GM18951 (cell line): Measurements from ENCODE around the gene EDARADD.
"Not testable (repeated sequence)": the region's sequence is repeated elsewhere in the genome, so short reads cannot be mapped to it uniquely, and the experiment has no call there.

ENCODE experiments used
- POLR2A ChIP-seq: IDR thresholded peaks from 4 replicates; pipeline ENCODE4 v1.6.1; 2011; ENCODE audit warnings: mild to moderate bottlenecking; ENCODE audit not compliant: insufficient read length, insufficient read depth; ENCODE audit errors: extremely low read depth
- in situ Hi-C: fragments of 300-500 bp; cut with MboI; formaldehyde crosslinking; loops from one replicate; pipeline ENCODE4 v1.12.0; 2022; ENCODE audit warnings: low sequenced_read_pairs, mixed read lengths, inconsistent platforms; ENCODE audit not compliant: unreplicated experiment

Gene EDARADD

DNA sequence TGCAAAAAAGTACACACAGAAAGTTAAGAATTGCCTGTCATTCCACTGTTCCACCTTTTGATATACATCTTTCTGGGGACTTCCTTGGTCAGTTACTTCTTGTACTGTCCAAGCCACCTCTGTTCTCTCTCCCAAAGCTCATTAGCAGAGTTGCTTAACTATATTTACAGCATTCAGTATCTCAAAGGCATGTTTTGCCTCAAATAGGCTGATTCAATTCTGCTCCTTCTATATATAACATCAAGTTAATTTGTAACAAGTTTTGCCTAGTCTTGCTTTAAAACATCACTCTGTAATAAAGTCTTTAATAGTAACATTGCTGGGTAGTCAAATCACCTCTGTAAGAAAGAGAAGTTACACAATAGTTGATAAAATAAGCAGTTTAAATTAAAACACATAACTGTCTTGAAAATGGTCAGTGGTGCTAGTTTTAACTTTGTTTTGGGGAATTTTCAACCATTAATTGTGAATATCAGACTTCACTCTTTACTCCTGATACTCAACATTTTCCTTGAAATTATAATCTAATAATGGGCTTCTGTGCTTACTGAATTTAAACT is 35.7 kb downstream of the EDARADD start:
- in situ Hi-C loops: no loop called here
- TF ChIP-seq POLR2A: no peak

GRCh38 chr1:236433819-236434315 is 39.8 kb downstream of the EDARADD start:
- TF ChIP-seq POLR2A: no peak
- in situ Hi-C loops: no loop called here

DNA sequence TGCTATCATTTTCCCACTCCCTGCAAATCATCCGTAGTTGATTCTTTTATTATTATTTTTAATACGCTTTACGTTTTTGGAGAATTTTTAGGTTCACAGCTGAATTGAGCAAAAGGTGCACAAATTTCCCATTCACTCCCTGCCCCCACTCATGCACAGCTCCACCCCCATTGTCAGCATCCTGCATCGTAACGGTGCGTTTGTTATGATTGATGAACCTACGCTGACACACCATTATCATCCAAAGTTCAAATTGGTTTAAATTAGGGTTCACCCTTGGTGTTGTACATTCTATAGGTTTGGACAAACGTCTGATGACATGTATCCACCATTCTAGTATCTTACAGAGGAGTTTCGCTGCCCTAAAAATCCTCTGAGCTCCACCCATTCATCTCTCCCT is 44.5 kb downstream of the EDARADD start:
- no peak for TF ChIP-seq POLR2A
- in situ Hi-C loops: no loop called here

DNA sequence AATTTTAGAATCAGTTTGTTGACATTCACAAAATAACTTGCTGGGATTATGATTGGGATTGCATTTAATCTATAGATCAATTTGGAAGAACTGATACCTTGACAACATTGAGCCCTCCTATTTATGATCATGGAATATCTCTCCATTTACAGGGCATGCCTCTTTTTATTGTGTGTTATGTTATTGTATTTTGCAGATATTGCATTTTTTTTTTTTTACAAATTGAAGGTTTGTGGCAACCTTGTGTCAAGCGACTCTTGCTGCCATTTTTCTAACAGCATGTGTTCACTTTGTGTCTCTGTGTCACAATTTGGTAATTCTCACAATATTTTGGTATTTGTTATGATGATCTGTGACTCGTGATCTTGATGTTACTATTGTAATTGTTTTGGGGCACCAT is 46.3 kb downstream of the EDARADD start:
- in situ Hi-C loops: no loop called here
- TF ChIP-seq POLR2A: no peak

DNA sequence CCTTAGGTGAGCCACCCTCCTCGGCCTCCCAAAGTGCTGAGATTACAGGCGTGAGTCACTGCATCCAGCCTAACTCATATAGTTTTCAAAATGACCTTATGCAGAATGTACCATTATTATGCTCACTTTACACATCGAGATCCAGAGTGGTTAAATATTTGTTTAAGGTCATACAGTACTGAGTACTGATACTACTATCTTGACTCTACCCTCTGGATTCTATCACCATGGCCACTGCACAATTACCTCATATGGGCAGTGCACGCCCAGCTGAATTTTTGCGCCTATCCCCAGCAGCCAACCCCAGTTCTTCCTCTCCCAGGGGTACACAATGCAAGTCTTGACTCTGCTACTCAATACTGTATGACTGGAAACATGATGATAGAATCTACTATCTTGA is 56.7 kb downstream of the EDARADD start:
- in situ Hi-C loops: no loop called here
- no peak for TF ChIP-seq POLR2A

DNA sequence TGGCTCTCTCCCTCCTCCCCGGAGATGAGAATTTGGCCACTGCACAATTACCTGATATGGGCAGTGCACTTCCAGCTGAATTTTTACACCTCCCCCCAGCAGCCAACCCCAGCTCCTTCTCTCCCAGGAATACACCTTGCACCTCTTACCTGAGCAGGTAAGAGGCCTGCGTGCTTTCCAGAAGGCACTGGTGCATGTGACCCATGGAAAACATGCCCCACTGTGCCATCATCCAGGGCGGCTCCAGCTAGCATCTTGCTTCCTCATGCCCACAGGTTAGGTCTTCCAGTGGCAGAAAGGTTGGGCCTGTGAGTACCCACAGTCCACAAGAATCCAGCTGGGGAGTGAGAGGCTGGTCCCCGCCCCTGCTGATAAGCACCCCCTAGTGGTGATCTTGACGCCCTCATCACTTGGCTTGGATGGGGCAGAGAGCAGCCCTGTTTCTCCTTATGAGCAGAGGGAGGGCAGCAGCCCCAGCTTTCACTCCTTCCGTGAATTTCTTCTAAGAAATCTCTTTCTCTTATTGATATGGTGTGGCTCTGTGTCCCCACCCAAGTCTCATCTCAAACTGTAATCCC is 57.8 kb downstream of the EDARADD start:
- in situ Hi-C loops: no loop called here
- TF ChIP-seq POLR2A: no peak

DNA sequence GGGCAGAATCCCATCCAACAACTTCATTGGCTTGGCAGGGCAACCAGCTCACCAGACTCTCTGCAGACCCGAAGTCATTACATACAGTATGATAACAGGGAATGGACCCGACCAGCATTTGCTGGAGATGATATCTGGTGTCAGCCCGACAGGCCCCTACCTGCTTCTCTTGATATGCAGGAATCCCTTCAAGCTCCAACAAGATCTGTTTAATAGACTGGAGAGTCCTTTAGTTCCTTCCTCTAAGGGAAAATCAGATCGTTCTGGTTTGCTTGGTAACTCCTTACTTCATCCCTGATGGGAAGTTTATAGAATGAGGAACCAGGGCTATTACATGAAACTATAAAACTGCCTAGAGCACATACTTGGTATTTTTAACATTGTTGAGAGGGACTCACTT is 61.2 kb downstream of the EDARADD start:
- TF ChIP-seq POLR2A: no peak
- in situ Hi-C loops: no loop called here

- TF ChIP-seq POLR2A: no peak
- in situ Hi-C loops: no loop called here
Observed at GRCh38 chr1:236457775-236458174, 63.7 kb downstream of the EDARADD start.

DNA sequence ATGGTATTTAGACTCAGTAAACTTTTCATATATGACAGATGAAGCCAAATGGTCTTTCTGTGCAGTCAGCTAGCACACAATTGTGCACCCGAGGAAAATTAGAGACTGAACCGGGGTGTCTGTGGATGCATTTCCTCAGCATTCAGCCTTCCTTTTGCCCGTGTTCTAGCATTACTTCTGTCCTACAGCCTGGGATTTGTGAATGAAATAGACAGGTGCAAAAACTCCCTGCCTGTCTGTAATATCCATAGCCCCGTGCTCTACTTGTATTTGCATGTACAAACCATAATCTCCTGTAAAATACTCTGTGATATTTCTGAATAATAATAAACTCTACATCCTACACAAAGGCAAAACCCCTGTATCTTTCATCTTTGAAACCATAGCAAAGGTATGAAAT is 64.9 kb downstream of the EDARADD start:
- no peak for TF ChIP-seq POLR2A
- in situ Hi-C loops: no loop called here

DNA sequence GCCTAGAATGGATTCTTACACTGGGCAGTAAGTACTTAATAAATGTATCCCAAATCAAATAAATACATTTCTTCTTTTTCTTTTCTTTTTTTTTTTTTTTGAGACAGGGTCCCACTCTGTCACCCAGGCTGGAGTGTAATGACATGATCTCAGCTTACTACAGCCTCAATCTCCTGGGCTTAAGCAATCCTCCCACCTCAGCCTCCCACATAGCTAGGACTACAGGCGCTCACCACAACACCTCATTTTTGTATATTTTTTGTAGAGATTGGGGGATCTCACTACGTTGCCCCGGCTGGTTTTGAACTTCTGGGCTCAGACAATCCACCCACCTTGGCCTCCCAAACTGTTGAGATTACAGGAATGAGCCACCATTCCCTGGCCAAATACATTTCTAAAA is 66.0 kb downstream of the EDARADD start:
- no peak for TF ChIP-seq POLR2A
- in situ Hi-C loops: no loop called here

DNA sequence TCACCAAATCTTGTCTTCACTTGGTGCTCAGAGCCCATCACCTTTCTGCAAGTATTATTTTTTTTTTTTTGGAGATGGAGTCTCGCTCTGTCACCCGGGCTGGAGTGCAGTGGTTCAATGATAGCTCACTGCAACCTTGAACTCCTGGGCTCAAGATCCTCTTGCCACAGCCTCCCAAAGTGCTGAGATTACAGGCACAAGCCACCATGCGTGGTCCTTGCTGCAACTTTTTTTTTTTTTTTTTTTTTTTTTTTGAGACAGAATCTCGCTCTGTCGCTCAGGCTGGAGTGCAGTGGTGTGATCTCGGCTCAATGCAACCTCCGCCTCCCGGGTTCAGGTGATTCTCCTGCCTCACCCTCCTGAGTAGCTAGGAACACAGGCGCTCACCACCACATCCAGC is 70.1 kb downstream of the EDARADD start:
- in situ Hi-C loops: not testable (repeated sequence)

- no peak for TF ChIP-seq POLR2A
- in situ Hi-C loops: no loop called here
Observed at GRCh38 chr1:236465231-236465958, 71.3 kb downstream of the EDARADD start.

GRCh38 chr1:236465959-236466303 is 71.8 kb downstream of the EDARADD start:
- TF ChIP-seq POLR2A: no peak
- in situ Hi-C loops: no loop called here

DNA sequence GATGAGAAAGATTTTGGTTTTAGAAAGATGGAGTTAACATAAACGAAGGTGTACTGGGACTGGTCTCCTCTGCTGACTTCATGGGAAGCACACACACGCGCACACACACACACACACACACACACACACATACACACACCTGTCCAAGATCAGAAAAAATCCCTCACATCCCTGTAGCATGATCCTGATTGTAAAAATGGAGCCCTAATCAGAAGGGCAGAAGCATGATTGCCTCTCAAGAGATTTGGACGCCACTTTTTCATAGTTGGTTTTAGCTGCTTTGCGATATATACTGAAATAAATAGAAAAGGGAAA is 73.2 kb downstream of the EDARADD start:
- no peak for TF ChIP-seq POLR2A
- in situ Hi-C loops: no loop called here
